Epithelial cell of proximal tubule (primary cell): ENCODE measurements around the gene ACAP3. TPM values are rescaled to one million over a fixed set of nuclear protein-coding genes. Genes with fewer than 3 reads are reported as not detected.

Source experiments
- DNase-seq: peaks from one replicate; pipeline ENCODE4 v3.0.0-alpha.2; 2011; ENCODE audit warnings: low read depth
- H3K4me3 ChIP-seq: 2 replicates; pipeline ENCODE4 v1.5.1; 2011; ENCODE audit warnings: low read depth, mild to moderate bottlenecking, low read length
- total RNA-seq: library from RNA; depleted of rRNA; stranded (reverse); fragments of >200 nt; gene quantifications from 2 replicates; pipeline ENCODE4 v1.2.3, GENCODE V29; 2015
- TF ChIP-seq, protein P1 (sequence below): conservative IDR thresholded peaks from 2 replicates; pipeline ENCODE4 v1.5.1; 2012; ENCODE audit warnings: low read depth, mild to moderate bottlenecking, low read length

Gene ACAP3
- total RNA-seq, 1 donor from 2014 or later = 29.1 TPM

- TF ChIP-seq, protein P1, sequence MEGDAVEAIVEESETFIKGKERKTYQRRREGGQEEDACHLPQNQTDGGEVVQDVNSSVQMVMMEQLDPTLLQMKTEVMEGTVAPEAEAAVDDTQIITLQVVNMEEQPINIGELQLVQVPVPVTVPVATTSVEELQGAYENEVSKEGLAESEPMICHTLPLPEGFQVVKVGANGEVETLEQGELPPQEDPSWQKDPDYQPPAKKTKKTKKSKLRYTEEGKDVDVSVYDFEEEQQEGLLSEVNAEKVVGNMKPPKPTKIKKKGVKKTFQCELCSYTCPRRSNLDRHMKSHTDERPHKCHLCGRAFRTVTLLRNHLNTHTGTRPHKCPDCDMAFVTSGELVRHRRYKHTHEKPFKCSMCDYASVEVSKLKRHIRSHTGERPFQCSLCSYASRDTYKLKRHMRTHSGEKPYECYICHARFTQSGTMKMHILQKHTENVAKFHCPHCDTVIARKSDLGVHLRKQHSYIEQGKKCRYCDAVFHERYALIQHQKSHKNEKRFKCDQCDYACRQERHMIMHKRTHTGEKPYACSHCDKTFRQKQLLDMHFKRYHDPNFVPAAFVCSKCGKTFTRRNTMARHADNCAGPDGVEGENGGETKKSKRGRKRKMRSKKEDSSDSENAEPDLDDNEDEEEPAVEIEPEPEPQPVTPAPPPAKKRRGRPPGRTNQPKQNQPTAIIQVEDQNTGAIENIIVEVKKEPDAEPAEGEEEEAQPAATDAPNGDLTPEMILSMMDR = no peak
- DNase-seq = no peak
- H3K4me3 ChIP-seq = no peak overlapping the region
These were observed 20.2 kb downstream of the ACAP3 start for GRCh38 chr1:1287288-1288110.

DNA sequence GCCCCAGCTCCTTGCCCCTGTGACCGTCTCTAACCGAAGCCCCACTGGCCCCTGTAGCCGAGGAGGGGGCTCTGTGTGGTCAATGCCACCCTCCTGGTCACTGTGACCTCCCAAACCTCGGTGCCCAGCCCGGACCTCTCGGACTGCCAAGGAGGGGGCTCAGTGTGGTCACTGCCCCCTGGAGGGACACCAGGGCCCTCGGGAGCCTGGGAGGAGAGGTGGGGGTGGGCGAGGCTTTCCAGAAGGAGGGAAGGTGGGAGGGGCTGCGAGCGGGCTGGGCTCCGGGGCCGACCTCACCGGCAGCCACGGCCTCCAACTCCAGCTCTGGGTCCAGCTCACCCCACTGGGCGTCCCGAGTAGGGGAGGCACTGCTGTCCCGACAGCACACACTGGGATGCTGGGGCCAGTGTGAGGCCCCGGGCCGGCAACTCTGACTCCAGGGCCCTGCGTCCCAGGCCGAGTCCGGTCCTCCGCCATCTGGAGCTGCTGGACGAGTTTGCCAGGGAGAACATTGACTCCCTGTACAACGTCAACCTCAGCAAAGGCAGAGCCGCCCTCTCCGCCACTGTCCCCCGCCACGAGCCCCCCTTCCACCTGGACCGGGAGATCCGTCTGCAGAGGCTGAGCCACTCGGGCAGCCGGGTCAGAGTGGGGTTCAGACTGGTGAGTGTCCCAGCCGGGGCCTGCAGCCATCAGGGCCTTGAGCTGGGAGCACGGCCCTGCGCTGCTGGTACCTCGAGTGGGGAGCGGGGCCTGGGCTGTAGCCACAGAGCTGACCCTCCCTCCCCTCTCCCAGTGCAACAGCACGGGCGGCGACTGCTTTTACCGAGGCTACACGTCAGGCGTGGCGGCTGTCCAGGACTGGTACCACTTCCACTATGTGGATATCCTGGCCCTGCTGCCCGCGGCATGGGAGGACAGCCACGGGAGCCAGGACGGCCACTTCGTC lies 21.1 kb downstream of the ACAP3 start:
- H3K4me3 ChIP-seq = no peak overlapping the region
- DNase-seq = no peak
- TF ChIP-seq, protein P1 = no peak

DNA sequence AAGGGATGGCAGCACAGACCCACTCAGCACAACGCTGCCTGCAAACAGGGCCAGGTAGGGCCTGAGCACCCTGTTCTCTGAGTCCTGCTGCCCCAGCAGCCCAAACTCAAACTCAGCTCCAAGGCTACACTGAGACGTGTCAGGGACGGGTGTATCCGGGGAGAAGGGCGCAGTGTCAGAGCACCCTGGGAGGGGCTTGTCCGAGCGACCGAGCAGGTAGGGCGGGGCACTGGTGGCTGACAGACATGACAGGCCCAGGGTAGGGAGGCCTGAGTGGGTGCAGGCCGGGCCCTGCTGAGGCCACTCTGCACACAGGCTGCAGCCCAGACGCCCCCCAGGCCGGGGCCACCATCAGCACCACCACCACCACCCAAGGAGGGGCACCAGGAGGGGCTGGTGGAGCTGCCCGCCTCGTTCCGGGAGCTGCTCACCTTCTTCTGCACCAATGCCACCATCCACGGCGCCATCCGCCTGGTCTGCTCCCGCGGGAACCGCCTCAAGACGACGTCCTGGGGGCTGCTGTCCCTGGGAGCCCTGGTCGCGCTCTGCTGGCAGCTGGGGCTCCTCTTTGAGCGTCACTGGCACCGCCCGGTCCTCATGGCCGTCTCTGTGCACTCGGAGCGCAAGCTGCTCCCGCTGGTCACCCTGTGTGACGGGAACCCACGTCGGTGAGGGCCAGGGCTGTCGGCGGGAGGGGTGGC lies 22.0 kb downstream of the ACAP3 start:
- no peak overlapping the region for H3K4me3 ChIP-seq
- TF ChIP-seq, protein P1 = no peak
- DNase-seq = no peak

DNA sequence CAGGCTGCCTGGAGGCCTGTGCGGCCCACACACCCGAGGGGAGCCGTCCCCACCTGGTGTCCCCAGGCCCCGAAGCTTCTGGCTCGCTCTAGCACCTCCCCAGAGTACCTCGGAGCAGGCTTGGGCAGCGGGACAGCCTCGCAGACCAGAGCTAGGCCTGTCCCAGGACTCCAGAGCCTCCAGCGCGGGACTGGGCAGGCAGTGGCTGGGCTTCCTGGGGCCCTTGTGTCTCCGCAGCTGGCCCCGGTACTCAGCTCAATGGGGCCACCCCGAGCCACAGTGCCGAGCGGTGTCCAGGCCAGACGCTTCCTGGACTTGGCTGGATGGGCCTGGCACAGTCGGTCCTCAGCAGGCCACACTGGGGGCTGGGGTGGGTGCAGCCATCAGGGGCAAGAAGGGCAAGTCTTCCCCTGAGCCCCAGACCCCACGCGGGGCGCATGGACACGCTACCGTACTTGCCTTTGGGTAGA lies 22.6 kb downstream of the ACAP3 start:
- DNase-seq = no peak
- TF ChIP-seq, protein P1 = no peak
- no peak overlapping the region for H3K4me3 ChIP-seq

GRCh38 chr1:1284221-1285101 lies 23.3 kb downstream of the ACAP3 start:
- no peak overlapping the region for H3K4me3 ChIP-seq
- DNase-seq = no peak
- TF ChIP-seq, protein P1 = no peak

DNA sequence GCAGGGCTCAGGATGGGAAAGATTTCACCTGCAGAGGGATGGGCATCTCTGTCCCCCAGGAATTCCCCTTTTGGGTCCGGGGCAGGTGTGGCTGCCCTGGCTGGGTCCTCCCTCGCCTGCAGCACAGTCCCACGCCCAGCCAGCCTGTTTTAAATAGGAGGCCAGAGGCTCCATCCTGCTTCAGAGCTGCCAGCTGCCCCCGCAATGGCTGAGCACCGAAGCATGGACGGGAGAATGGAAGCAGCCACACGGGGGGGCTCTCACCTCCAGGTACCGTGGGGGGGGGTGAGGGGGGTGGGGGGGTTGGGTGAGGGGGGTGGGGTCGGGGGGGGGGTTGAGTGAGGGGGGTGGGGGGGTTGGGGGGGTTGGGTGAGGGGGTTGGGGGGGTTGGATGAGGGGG lies 23.9 kb downstream of the ACAP3 start:
- TF ChIP-seq, protein P1 = no peak
- DNase-seq = no peak
- H3K4me3 ChIP-seq = no peak overlapping the region
